Ovary (tissue), 9 donors: Measurements from ENCODE around the gene ALDH1A3. TPM values are rescaled to one million over a fixed set of nuclear protein-coding genes. Genes with fewer than 3 reads are reported as not detected.

ENCODE experiments used
- DNase-seq, 5 donors: peaks; one replicate each; pipeline ENCODE4 v3.0.0-alpha.2; 2019 to 2020
- H3K27ac ChIP-seq, 2 donors: fragments of 200-600 bp; one replicate each; pipeline versions ENCODE4 v1.5.1 to v1.8.0; 2019 to 2022
- H3K27me3 ChIP-seq: fragments of 200-600 bp; one replicate; pipeline ENCODE4 v1.8.0; 2022
- H3K36me3 ChIP-seq: fragments of 200-600 bp; sonication (generic); one replicate; pipeline ENCODE4 v1.5.1; 2019
- H3K4me1 ChIP-seq: one replicate; pipeline ENCODE4 v1.8.1; 2013; ENCODE audit warnings: mild to moderate bottlenecking, moderate library complexity; ENCODE audit not compliant: insufficient read depth
- H3K4me3 ChIP-seq: fragments of 200-600 bp; sonication (generic); one replicate; pipeline ENCODE4 v1.5.1; 2017
- H3K9me3 ChIP-seq, 2 donors: fragments of 200-600 bp in 1 of 2; sonication (generic) in 1 of 2; one replicate each; pipeline versions ENCODE4 v1.5.1 to v1.8.1; 2013 to 2019; ENCODE audit warnings: mild to moderate bottlenecking in 1 of 2, moderate library complexity in 1 of 2
- CTCF ChIP-seq, 3 donors: fragments of 450-650 bp in 2 of 3; fragments of 200-600 bp in 1 of 3; IDR thresholded peaks; one replicate each; pipeline versions ENCODE4 v1.5.1 to v1.8.0; 2016 to 2022; ENCODE audit warnings: antibody characterized with exemption in 3 of 3, mild to moderate bottlenecking in 1 of 3
- EP300 ChIP-seq: sonication (generic); formaldehyde crosslinking; IDR thresholded peaks from one replicate; pipeline ENCODE4 v1.6.1; 2017; ENCODE audit warnings: antibody characterized with exemption
- POLR2A ChIP-seq: fragments of 450-650 bp; IDR thresholded peaks from one replicate; pipeline ENCODE4 v1.6.1; 2017; ENCODE audit warnings: antibody characterized with exemption, mild to moderate bottlenecking, moderate library complexity
- WGBS, 3 donors: extraction: QIAGEN DNeasy Blood & Tissue Kit in 1 of 3; methylation state at CpG; one replicate each; pipeline versions ENCODE4 v1.1.5 to v1.1.7; 2013 to 2017; 5-methylcytosine and 5-hydroxymethylcytosine counted together
- intact Hi-C, 4 donors: fragments of 100-400 bp; cut with DNase I; formaldehyde crosslinking; loops; one replicate each; pipeline versions ENCODE4 v1.11.0 to v1.15.1; 2022 to 2023
- polyA plus RNA-seq, 2 donors: library from polyadenylated mRNA; stranded (reverse); fragments of 200-250 nt in 1 of 2; fragments of 350-450 nt in 1 of 2; fragmentation: Illumina TruSeq in 1 of 2; extraction: RNeasy Lipid Tissue Mini Kit (QIAGEN cat#74804) in 1 of 2; gene quantifications; one replicate each; pipeline ENCODE4 v1.2.3, GENCODE V29; 2013 to 2014
- total RNA-seq, 7 donors: library from RNA; depleted of rRNA in 2 of 7; stranded (reverse); fragments of >200 nt in 2 of 7; fragmentation: NEBNext Ultra II Directional in 3 of 7; extraction: Animal tissue kit (Norgen Biotek cat#: 25700) in 3 of 7; gene quantifications; one replicate each; pipeline versions ENCODE4 v1.1.0 to v1.2.4, GENCODE V29; 2016 to 2023
- donor health status: DM: no; HTN: no; CAD: no; lungs with moderate emphysema.
- donor health status: DM: no; HTN: no; CAD: no.
- donor health status: Bipolar disorder and iron deficiency.
- donor health status: DM: yes; HTN: yes; CAD: no.
- donor health status: DM: no; HTN: no; CAD: no.
- donor health status: DM: yes; HTN: yes; CAD: no.

Gene ALDH1A3
- total and polyA plus RNA-seq, 9 donors, result 2.2 to 73.2 (median 9.9) TPM

GRCh38 chr15:100928632-100929280, 49.1 kb downstream of the ALDH1A3 start:
- Histone ChIP-seq H3K4me3 (no peak overlapping the region), H3K9me3 (no peaks in the 10 kb centered on the region), H3K36me3 (no peaks in the 10 kb centered on the region), H3K27ac (no peak overlapping the region), H3K27me3 (no peaks in the 10 kb centered on the region), H3K4me1 (no peaks in the 10 kb centered on the region)
- intact Hi-C loops, result no loop called here
- TF ChIP-seq POLR2A, result no peak
- TF ChIP-seq CTCF (IDR thresholded peaks at IDR 0.05), result no peak
- TF ChIP-seq EP300, result no peak
- no peak for DNase-seq
- WGBS, 3 donors, result 93 to 95% (median 94%) methylated on average over 13 of the region's 13 CpGs

- Histone ChIP-seq H3K27me3 (no peaks in the 10 kb centered on the region), H3K4me3 (no peak overlapping the region), H3K27ac (no peak overlapping the region), H3K9me3 (no peaks in the 10 kb centered on the region), H3K4me1 (no peaks in the 10 kb centered on the region), H3K36me3 (no peaks in the 10 kb centered on the region)
- TF ChIP-seq CTCF (IDR thresholded peaks at IDR 0.05) (no peak), POLR2A (no peak), EP300 (no peak)
- intact Hi-C loops, result no loop called here
- no peak for DNase-seq
- 52 to 61% (median 59%) methylated on average over 6 of the region's 6 CpGs for WGBS, 3 donors
These were observed 50.0 kb downstream of the ALDH1A3 start for GRCh38 chr15:100929641-100930042.

- Histone ChIP-seq H3K4me3 (no peak overlapping the region), H3K27me3 (no peaks in the 10 kb centered on the region), H3K36me3 (no peaks in the 10 kb centered on the region), H3K9me3 (no peaks in the 10 kb centered on the region), H3K27ac (no peak overlapping the region), H3K4me1 (no peaks in the 10 kb centered on the region)
- no peak for DNase-seq
- 90 to 100% (median 97%) methylated on average over 4 of the region's 4 CpGs for WGBS, 3 donors
- no peak for TF ChIP-seq CTCF (IDR thresholded peaks at IDR 0.05)
- no peak for TF ChIP-seq POLR2A
- TF ChIP-seq EP300, result no peak
- intact Hi-C loops, result no loop called here
These were observed 50.7 kb downstream of the ALDH1A3 start for GRCh38 chr15:100930306-100930848.

- Histone ChIP-seq H3K27ac (no peak overlapping the region), H3K9me3 (no peaks in the 10 kb centered on the region), H3K36me3 (no peaks in the 10 kb centered on the region), H3K27me3 (no peaks in the 10 kb centered on the region), H3K4me1 (no peaks in the 10 kb centered on the region), H3K4me3 (no peak overlapping the region)
- DNase-seq, result no peak
- 86 to 89% (median 88%) methylated on average over 15 of the region's 15 CpGs for WGBS, 3 donors
- no peak for TF ChIP-seq EP300
- intact Hi-C loops, result no loop called here
These were observed 51.7 kb downstream of the ALDH1A3 start for GRCh38 chr15:100931143-100931890.
